ENCODE results near the gene DSG4. TPM values are rescaled to one million over a fixed set of nuclear protein-coding genes. Genes with fewer than 3 reads are reported as not detected.
"Not testable (repeated sequence)": the region's sequence is repeated elsewhere in the genome, so short reads cannot be mapped to it uniquely, and the experiment has no call there.

DSG4 gene, protein sequence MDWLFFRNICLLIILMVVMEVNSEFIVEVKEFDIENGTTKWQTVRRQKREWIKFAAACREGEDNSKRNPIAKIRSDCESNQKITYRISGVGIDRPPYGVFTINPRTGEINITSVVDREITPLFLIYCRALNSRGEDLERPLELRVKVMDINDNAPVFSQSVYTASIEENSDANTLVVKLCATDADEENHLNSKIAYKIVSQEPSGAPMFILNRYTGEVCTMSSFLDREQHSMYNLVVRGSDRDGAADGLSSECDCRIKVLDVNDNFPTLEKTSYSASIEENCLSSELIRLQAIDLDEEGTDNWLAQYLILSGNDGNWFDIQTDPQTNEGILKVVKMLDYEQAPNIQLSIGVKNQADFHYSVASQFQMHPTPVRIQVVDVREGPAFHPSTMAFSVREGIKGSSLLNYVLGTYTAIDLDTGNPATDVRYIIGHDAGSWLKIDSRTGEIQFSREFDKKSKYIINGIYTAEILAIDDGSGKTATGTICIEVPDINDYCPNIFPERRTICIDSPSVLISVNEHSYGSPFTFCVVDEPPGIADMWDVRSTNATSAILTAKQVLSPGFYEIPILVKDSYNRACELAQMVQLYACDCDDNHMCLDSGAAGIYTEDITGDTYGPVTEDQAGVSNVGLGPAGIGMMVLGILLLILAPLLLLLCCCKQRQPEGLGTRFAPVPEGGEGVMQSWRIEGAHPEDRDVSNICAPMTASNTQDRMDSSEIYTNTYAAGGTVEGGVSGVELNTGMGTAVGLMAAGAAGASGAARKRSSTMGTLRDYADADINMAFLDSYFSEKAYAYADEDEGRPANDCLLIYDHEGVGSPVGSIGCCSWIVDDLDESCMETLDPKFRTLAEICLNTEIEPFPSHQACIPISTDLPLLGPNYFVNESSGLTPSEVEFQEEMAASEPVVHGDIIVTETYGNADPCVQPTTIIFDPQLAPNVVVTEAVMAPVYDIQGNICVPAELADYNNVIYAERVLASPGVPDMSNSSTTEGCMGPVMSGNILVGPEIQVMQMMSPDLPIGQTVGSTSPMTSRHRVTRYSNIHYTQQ
- not detected for total RNA-seq

DNA sequence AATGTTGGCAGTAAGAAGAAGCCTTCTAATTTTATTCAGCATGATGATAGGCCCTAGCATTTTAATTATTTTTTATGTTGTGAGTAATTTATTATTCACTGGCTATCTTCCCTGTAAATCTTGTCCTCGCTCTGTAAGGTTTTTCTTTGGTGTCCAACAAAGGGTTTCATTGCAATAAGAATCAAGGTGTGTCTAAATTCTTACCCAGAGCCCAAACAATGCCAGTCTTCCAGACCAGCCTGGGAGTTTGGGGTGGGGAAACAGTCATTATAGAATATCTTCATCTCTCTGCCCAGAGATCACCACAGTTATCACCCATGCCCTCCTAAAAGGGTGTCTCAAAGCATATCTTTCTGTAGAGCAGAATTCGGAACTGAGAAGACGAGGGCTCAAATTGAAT lies at the start of gene DSG4:
DSG4 (plus strand) TSS at position 301 of the 400 bp plus-strand sequence. CDS start 135 bp downstream, outside the sequence.
- no peak within 1 kb of the TSS for H3K27ac Mint-ChIP-seq
- no peaks in the 10 kb centered on the region for H3K4me1 Mint-ChIP-seq (ENCODE audit: low read depth in 2 of 2)
- no peak within 1 kb of the TSS for H3K4me3 Mint-ChIP-seq
- ATAC-seq (no peak), DNase-seq (ENCODE audit: low spot score) (no peak)
- H3K9me3 Mint-ChIP-seq: peaks cover 5% of the 10 kb centered on the region
- H3K36me3 Mint-ChIP-seq: no peaks in the 10 kb centered on the region
- no peaks in the 10 kb centered on the region for H3K27me3 Mint-ChIP-seq

DNA sequence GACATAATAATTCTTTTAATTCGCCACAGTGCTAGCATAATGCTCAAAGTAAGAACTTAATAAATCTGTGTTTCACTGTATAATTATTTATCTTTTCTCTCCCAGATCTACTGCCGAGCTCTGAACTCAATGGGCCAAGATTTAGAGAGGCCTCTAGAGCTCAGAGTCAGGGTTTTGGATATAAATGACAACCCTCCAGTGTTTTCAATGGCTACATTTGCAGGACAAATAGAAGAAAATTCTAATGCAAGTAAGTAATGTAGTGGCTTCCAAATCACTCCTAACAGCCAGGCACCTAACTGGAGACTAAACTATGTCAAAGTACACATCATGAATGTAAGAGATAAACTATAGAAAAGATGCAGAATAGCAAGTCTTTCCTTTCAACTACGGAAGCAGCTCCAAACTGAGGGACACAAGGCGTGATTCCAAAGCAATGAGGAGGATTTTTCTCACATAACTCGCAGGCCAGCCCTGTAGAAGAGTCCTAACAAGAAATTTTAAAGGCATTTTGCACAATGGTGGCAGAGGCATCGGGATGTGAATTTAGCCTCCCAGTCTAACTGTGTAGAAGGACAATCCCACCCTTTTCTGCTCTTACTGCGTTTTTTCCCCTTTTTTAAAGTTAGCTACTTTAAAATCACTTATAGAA lies 46.7 kb upstream of the DSG4 start:
- H3K4me1 Mint-ChIP-seq (ENCODE audit: low read depth in 2 of 2): no peaks in the 10 kb centered on the region
- ATAC-seq: no peak
- no peak overlapping the region for H3K4me3 Mint-ChIP-seq
- no peaks in the 10 kb centered on the region for H3K27me3 Mint-ChIP-seq
- H3K36me3 Mint-ChIP-seq: no peaks in the 10 kb centered on the region
- DNase-seq (ENCODE audit: low spot score): no peak
- H3K9me3 Mint-ChIP-seq: peaks cover 4% of the 10 kb centered on the region
- no peak overlapping the region for H3K27ac Mint-ChIP-seq

DNA sequence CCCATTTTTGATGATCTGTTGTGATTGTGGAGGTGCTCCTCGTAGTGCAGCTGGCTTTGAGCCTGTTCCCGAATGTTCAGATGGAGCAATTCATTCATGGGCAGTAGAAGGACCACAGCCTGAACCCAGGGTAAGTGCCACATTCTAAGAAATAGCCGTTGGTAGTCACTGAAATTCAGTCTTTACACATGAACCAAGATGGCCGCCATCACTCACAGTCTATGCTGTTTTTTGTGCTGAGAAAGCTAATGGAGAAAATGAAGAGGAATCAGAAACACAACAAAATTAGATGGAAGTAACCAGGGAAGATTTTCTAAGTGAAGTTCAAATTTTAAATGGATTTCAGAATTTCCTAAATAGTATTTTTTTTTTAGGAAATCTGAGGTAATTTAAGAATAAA lies 33.1 kb upstream of the DSG4 start:
- H3K4me1 Mint-ChIP-seq (ENCODE audit: low read depth in 2 of 2): no peaks in the 10 kb centered on the region
- no peak overlapping the region for H3K27ac Mint-ChIP-seq
- H3K27me3 Mint-ChIP-seq: no peaks in the 10 kb centered on the region
- no peak overlapping the region for H3K4me3 Mint-ChIP-seq
- H3K9me3 Mint-ChIP-seq: peaks cover 11% of the 10 kb centered on the region
- DNase-seq (ENCODE audit: low spot score) (no peak), ATAC-seq (no peak)
- H3K36me3 Mint-ChIP-seq: no peaks in the 10 kb centered on the region

DNA sequence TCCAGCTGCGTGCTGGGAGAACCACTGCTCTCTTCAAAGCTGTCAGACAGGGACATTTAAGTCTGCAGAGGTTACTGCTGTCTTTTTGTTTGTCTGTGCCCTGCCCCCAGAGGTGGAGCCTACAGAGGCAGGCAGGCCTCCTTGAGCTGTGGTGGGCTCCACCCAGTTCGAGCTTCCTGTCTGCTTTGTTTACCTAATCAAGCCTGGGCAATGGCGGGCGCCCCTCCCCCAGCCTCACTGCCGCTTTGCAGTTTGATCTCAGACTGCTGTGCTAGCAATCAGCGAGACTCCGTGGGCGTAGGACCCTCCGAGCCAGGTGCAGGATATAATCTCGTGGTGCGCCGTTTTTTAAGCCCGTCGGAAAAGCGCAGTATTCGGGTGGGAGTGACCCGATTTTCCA lies 23.2 kb upstream of the DSG4 start:
- H3K27ac Mint-ChIP-seq; H3K4me3 Mint-ChIP-seq; H3K36me3 Mint-ChIP-seq; H3K27me3 Mint-ChIP-seq; H3K9me3 Mint-ChIP-seq; H3K4me1 Mint-ChIP-seq (ENCODE audit: low read depth in 2 of 2); DNase-seq (ENCODE audit: low spot score); ATAC-seq: not testable (repeated sequence)

DNA sequence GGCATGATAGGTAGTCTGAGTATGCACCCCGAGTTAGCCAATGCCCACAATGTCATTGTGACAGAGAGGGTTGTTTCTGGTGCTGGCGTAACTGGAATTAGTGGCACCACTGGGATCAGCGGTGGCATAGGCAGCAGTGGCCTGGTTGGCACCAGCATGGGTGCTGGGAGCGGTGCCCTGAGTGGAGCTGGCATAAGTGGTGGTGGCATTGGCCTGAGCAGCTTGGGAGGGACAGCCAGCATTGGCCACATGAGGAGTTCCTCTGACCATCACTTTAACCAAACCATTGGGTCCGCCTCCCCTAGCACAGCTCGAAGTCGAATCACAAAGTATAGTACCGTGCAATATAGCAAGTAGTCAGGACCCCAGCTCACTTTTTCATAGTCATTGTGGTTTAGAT lies 21.6 kb upstream of the DSG4 start:
- Mint-ChIP-seq H3K27ac (no peak overlapping the region), H3K36me3 (no peaks in the 10 kb centered on the region), H3K27me3 (no peaks in the 10 kb centered on the region), H3K4me1 (ENCODE audit: low read depth in 2 of 2) (no peaks in the 10 kb centered on the region), H3K4me3 (no peak overlapping the region), H3K9me3 (no peaks in the 10 kb centered on the region)
- ATAC-seq: no peak
- no peak for DNase-seq (ENCODE audit: low spot score)

DNA sequence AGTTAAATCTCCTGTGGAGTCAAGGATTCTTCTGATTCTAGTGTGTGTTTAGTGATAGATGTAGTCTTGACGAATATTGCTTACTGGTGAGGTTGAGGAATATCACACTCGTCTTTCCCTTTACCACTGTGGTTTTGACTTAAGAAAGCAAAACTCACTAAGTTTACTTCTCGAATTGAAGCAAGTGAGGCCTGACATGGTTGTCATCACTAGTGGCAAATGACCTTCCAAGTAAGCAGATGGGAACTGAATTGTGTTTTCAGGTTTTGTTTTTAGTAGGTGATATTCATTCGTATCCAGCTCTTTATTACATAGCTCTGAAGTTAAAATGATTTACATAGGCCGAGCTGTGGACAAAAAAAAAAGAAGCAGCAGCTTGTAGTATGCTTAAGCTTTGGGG lies 20.6 kb upstream of the DSG4 start:
- no peak overlapping the region for H3K27ac Mint-ChIP-seq
- H3K4me1 Mint-ChIP-seq (ENCODE audit: low read depth in 2 of 2): no peaks in the 10 kb centered on the region
- ATAC-seq (no peak), DNase-seq (ENCODE audit: low spot score) (no peak)
- H3K27me3 Mint-ChIP-seq: no peaks in the 10 kb centered on the region
- H3K4me3 Mint-ChIP-seq: no peak overlapping the region
- H3K36me3 Mint-ChIP-seq: no peaks in the 10 kb centered on the region
- no peaks in the 10 kb centered on the region for H3K9me3 Mint-ChIP-seq

DNA sequence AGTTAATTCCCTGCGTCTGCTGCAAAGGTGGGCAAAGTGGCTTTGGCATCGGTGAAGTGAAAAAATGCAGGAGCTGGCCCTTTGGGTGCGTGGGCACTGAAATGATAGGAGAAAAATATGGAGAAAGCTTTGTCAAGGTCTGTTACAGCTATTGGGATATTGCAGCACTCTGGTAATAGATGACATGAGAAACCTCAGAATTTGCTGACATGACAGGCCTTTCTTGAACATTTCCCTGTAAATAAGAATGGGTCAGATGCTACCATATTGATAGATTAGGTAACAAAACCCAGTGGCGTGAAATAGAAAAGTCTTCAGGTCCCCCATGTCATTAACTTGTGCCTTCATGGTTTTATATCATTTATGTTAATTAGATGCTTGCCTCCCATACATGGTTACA lies 12.4 kb upstream of the DSG4 start:
- H3K4me1 Mint-ChIP-seq (ENCODE audit: low read depth in 2 of 2): no peaks in the 10 kb centered on the region
- H3K27me3 Mint-ChIP-seq: no peaks in the 10 kb centered on the region
- DNase-seq (ENCODE audit: low spot score) (no peak), ATAC-seq (no peak)
- H3K36me3 Mint-ChIP-seq: no peaks in the 10 kb centered on the region
- no peak overlapping the region for H3K27ac Mint-ChIP-seq
- H3K9me3 Mint-ChIP-seq: peaks cover 10% of the 10 kb centered on the region
- no peak overlapping the region for H3K4me3 Mint-ChIP-seq

DNA sequence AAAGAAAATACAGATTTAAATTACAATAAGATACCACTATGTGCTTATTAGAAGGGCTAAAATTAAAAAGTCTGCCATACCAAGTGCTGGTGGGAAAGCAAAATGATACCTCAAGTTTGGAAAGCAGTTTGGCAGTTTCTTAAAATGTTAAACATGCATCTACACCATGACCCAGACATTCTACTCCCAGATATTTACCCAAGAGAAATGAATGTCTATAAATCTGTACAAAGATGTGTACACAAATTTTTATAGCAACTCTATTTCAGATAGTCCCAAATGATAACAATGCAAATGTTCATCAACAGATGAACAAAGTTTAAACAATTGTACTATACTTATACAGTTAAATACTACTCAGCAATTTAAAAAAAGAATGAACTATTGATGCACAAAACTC lies 7.1 kb upstream of the DSG4 start:
- no peak overlapping the region for H3K4me3 Mint-ChIP-seq
- no peak overlapping the region for H3K27ac Mint-ChIP-seq
- ATAC-seq: no peak
- no peaks in the 10 kb centered on the region for H3K9me3 Mint-ChIP-seq
- no peaks in the 10 kb centered on the region for H3K36me3 Mint-ChIP-seq
- no peaks in the 10 kb centered on the region for H3K27me3 Mint-ChIP-seq
- DNase-seq (ENCODE audit: low spot score): no peak
- no peaks in the 10 kb centered on the region for H3K4me1 Mint-ChIP-seq (ENCODE audit: low read depth in 2 of 2)

DNA sequence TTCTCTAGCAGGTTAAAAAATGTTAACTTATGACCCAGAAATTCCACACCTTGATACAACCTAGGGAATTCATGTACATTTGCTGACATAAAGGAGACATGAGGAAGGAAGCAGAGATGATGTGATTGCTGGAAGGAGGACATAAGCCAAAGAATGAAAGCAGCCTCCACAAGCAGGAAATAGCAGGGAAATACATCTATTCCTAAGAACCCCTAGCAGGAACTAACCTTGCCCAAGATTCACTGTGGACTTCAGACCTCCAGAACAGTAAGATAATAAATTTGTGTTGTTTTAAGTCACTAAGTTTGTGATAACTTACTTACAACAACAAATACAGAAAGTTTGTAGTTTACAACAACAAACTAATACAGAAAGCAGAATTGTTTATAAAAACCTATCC lies 4.6 kb upstream of the DSG4 start:
- DNase-seq (ENCODE audit: low spot score): no peak
- Mint-ChIP-seq H3K4me1 (ENCODE audit: low read depth in 2 of 2) (no peaks in the 10 kb centered on the region), H3K27ac (no peak overlapping the region), H3K9me3 (no peaks in the 10 kb centered on the region), H3K36me3 (no peaks in the 10 kb centered on the region), H3K4me3 (no peak overlapping the region), H3K27me3 (no peaks in the 10 kb centered on the region)
- ATAC-seq: no peak

DNA sequence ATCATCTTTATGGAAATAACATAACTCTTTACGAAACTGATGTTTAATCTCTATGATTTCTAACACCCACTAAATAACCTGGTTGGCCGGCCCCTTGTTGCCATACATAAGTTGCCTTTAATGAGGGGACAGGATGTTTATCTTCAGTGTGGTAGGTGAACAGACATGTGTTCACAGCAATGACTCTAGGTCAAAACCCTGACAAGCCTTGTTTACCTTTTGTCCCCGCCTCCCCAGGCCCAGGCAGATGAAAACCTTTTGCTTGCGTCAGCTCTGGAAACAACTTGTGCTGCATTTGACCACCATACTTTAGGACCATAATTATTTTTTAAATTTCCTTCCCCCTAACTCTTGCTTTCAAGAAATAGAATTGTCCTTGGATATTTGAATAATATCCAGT lies 2.9 kb upstream of the DSG4 start:
- no peak overlapping the region for H3K27ac Mint-ChIP-seq
- H3K4me3 Mint-ChIP-seq: no peak overlapping the region
- no peaks in the 10 kb centered on the region for H3K36me3 Mint-ChIP-seq
- no peaks in the 10 kb centered on the region for H3K27me3 Mint-ChIP-seq
- H3K9me3 Mint-ChIP-seq: peaks cover 2% of the 10 kb centered on the region
- H3K4me1 Mint-ChIP-seq (ENCODE audit: low read depth in 2 of 2): no peaks in the 10 kb centered on the region
- no peak for ATAC-seq
- no peak for DNase-seq (ENCODE audit: low spot score)

DNA sequence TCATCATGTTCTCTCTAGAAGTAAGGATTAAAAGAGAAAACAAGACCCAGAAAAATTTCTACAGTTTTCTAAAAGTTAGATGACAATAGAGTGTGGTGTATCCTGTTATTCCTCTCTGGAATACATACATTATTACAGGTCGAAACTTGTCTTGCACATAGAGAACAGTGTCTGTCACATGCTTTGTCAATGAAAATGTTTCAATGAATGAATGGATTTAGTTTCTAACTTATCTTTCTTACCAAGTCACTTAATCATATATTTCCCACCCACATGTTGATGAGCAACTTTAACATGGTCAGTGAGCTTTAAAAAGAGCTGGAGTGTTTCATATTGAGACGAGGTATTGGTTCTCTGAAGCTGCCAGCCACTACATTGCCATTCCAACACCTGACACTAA lies 4.3 kb downstream of the DSG4 start:
- DNase-seq (ENCODE audit: low spot score) (no peak), ATAC-seq (no peak)
- no peak overlapping the region for H3K4me3 Mint-ChIP-seq
- H3K27me3 Mint-ChIP-seq: no peaks in the 10 kb centered on the region
- H3K27ac Mint-ChIP-seq: no peak overlapping the region
- no peaks in the 10 kb centered on the region for H3K4me1 Mint-ChIP-seq (ENCODE audit: low read depth in 2 of 2)
- peaks cover 9% of the 10 kb centered on the region for H3K9me3 Mint-ChIP-seq
- H3K36me3 Mint-ChIP-seq: no peaks in the 10 kb centered on the region

DNA sequence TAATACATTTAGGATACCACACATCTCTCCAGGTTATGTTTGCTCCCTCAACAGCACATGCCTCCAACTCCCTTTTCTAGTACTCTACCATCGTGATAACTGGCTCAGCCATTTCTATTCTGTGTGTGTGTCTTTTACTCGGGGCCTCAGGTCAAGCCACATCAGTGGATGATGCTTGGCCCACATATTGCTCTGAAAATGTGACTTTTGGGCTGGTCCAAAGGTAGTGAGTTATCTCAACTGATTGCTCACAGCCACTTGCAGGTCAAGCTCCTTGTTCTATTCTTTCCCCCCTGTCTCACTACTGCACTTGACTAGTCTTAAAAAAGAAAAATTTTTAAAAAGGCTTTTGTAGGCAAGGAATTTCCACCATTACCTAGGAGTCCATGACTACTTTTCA lies 5.5 kb downstream of the DSG4 start:
- Mint-ChIP-seq H3K27me3 (no peaks in the 10 kb centered on the region), H3K36me3 (no peaks in the 10 kb centered on the region), H3K27ac (no peak overlapping the region), H3K4me3 (no peak overlapping the region), H3K9me3 (peaks cover 9% of the 10 kb centered on the region), H3K4me1 (ENCODE audit: low read depth in 2 of 2) (no peaks in the 10 kb centered on the region)
- DNase-seq (ENCODE audit: low spot score): no peak
- ATAC-seq: no peak

DNA sequence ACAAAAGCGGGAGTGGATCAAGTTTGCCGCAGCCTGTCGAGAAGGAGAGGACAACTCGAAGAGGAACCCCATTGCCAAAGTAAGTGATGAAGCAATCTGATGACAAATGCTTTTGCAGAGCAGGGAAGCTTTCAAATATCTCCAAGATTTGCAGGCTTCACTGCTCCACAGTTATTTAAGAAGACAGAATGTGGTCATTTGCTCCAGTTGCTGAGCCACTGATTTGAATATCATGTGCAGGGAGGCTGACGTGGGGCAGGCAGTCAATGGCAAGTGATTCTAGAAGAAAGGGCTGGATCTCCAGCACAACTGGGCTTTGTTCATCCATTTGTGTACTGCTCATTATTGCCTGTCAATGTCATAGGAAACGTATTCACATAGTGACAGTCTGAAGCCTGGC lies 10.2 kb downstream of the DSG4 start:
- no peak for DNase-seq (ENCODE audit: low spot score)
- no peak overlapping the region for H3K4me3 Mint-ChIP-seq

DNA sequence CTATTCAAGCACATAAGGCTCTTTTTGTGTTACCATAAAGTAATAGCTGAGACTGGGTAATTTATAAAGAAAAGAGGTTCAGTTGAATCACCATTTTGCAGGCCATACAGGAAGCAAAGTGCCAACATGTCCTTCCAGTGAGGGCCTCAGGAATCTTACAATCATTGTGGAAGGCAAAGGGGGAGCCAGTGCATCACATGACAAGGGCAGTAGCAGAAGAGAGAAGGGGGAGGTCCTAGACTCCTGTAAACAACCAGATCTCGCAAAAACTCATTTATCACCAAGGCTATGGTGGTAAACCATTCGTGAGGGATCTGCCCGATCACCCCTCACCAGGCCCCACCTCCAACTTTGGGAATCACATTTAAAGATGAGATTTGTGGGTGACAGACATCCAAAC lies 16.7 kb downstream of the DSG4 start:
- Mint-ChIP-seq H3K27ac (no peak overlapping the region), H3K4me1 (ENCODE audit: low read depth in 2 of 2) (no peaks in the 10 kb centered on the region), H3K36me3 (no peaks in the 10 kb centered on the region), H3K4me3 (no peak overlapping the region), H3K27me3 (no peaks in the 10 kb centered on the region), H3K9me3 (peaks cover 3% of the 10 kb centered on the region)
- no peak for DNase-seq (ENCODE audit: low spot score)
- ATAC-seq: no peak

More for the DNA sequence above, 10.2 kb downstream of the DSG4 start:
- H3K9me3 Mint-ChIP-seq: peaks cover 6% of the 10 kb centered on the region
- no peaks in the 10 kb centered on the region for H3K4me1 Mint-ChIP-seq (ENCODE audit: low read depth in 2 of 2)
- no peaks in the 10 kb centered on the region for H3K36me3 Mint-ChIP-seq
- no peak for ATAC-seq
- H3K27me3 Mint-ChIP-seq: no peaks in the 10 kb centered on the region
- no peak overlapping the region for H3K27ac Mint-ChIP-seq

All from natural killer cell treated with Interleukin-12 subunit alpha and Interleukin-12 subunit beta and Interleukin-15 and Interleukin-18, amount 100 ng/mL, for 72 hours (primary cell).